WTC11 (cell line): ENCODE measurements around the gene TBC1D14. TPM values are rescaled to one million over a fixed set of nuclear protein-coding genes. Genes with fewer than 3 reads are reported as not detected.

Experiments
- ATAC-seq: fragments of 200-7000 bp; cut with Tn5 transposase; 2 replicates; pipeline ENCODE4 v1.10.0; 2021; ENCODE audit warnings: mild to moderate bottlenecking, moderate library complexity
- CTCF ChIA-PET: fragments of 300-600 bp; sonication (Branson Sonifier 250); formaldehyde crosslinking; loops from one replicate; lab custom pipeline; 2021; ENCODE audit warnings: antibody characterized with exemption; lab: Charles Lee
- POLR2A ChIA-PET: fragments of 350-600 bp; sonication (Branson Sonifier 250); formaldehyde crosslinking; loops from one replicate; lab custom pipeline; 2021; ENCODE audit warnings: antibody characterized with exemption; lab: Charles Lee
- DNase-seq: peaks from one replicate; pipeline ENCODE4 v3.0.0; 2021; ENCODE audit warnings: low spot score
- H3K27ac Mint-ChIP-seq: 2 replicates; pipeline ENCODE4 v1.8.0; 2021; ENCODE audit warnings: mixed read lengths
- H3K27me3 Mint-ChIP-seq: 2 replicates; pipeline ENCODE4 v1.8.0; 2021; ENCODE audit warnings: low read depth, mild to moderate bottlenecking, moderate library complexity, mixed read lengths
- H3K36me3 Mint-ChIP-seq: 2 replicates; pipeline ENCODE4 v1.8.0; 2021; ENCODE audit warnings: mixed read lengths
- H3K4me1 Mint-ChIP-seq: 2 replicates; pipeline ENCODE4 v1.8.0; 2022; ENCODE audit warnings: mixed read lengths
- H3K4me3 Mint-ChIP-seq: 2 replicates; pipeline ENCODE4 v1.8.0; 2021; ENCODE audit warnings: mild to moderate bottlenecking, moderate library complexity, mixed read lengths
- H3K9me3 Mint-ChIP-seq: 2 replicates; pipeline ENCODE4 v1.8.0; 2021; ENCODE audit warnings: mixed read lengths
- AFF4 ChIP-seq: sonication (generic); formaldehyde crosslinking; IDR thresholded peaks from 2 replicates; pipeline ENCODE4 v1.8.1; 2023; ENCODE audit warnings: mild to moderate bottlenecking, missing genetic modification reagents, borderline replicate concordance
- E2F1 ChIP-seq: sonication (generic); formaldehyde crosslinking; IDR thresholded peaks from 2 replicates; pipeline ENCODE4 v1.8.0; 2022; ENCODE audit warnings: mild to moderate bottlenecking, missing genetic modification reagents
- ERG ChIP-seq: fragments of 250-450 bp; sonication (Bioruptor Pico); IDR thresholded peaks from 2 replicates; pipeline ENCODE4 v1.8.0; 2021; ENCODE audit warnings: mild to moderate bottlenecking
- FOXJ3 ChIP-seq: sonication (generic); formaldehyde crosslinking; IDR thresholded peaks from 2 replicates; pipeline ENCODE4 v1.9.0; 2021; ENCODE audit warnings: missing genetic modification reagents, mild to moderate bottlenecking, borderline replicate concordance
- HMGXB4 ChIP-seq: sonication (generic); formaldehyde crosslinking; IDR thresholded peaks from 2 replicates; pipeline ENCODE4 v1.8.1; 2023; ENCODE audit warnings: mild to moderate bottlenecking, moderate library complexity, missing genetic modification reagents
- PRDM15 ChIP-seq: sonication (generic); formaldehyde crosslinking; IDR thresholded peaks from 2 replicates; pipeline ENCODE4 v1.8.0; 2022; ENCODE audit warnings: missing genetic modification reagents
- TP53 ChIP-seq: sonication (generic); formaldehyde crosslinking; IDR thresholded peaks from 2 replicates; pipeline ENCODE4 v1.8.1; 2023; ENCODE audit warnings: mild to moderate bottlenecking, missing genetic modification reagents
- ZBTB21 ChIP-seq: sonication (generic); formaldehyde crosslinking; IDR thresholded peaks from 2 replicates; pipeline ENCODE4 v1.8.1; 2023; ENCODE audit warnings: mild to moderate bottlenecking, missing genetic modification reagents, borderline replicate concordance
- ZNF281 ChIP-seq: sonication (generic); formaldehyde crosslinking; IDR thresholded peaks from 2 replicates; pipeline ENCODE4 v1.8.0; 2023; ENCODE audit warnings: mild to moderate bottlenecking, missing genetic modification reagents
- ZNF396 ChIP-seq: fragments of 250-450 bp; sonication (Bioruptor Pico); IDR thresholded peaks from 2 replicates; pipeline ENCODE4 v1.8.0; 2021; ENCODE audit warnings: mild to moderate bottlenecking, moderate library complexity, borderline replicate concordance
- ZNF671 ChIP-seq: fragments of 250-450 bp; sonication (Bioruptor Pico); IDR thresholded peaks from 2 replicates; pipeline ENCODE4 v1.8.0; 2021; ENCODE audit warnings: mild to moderate bottlenecking
- total RNA-seq: library from RNA; stranded (reverse); gene quantifications from 3 replicates; pipeline ENCODE4 v1.2.3, GENCODE V29; 2021
- TF ChIP-seq, protein P1 (sequence below): sonication (generic); formaldehyde crosslinking; IDR thresholded peaks from 2 replicates; pipeline ENCODE4 v1.8.1; 2023; ENCODE audit warnings: mild to moderate bottlenecking, missing genetic modification reagents
- TF ChIP-seq, protein P2 (sequence below): sonication (generic); formaldehyde crosslinking; IDR thresholded peaks from 2 replicates; pipeline ENCODE4 v1.8.0; 2022; ENCODE audit warnings: mild to moderate bottlenecking, missing genetic modification reagents

The TBC1D14 gene
- total RNA-seq, 1 experiment from 2014 or later, result 45.1 TPM

- ChIA-PET POLR2A (no interaction called here), CTCF (interaction anchor here (0.5 to 1.0 kb wide), 2 partner anchors 20 to 150 kb away, joined by 3 read pairs; no protein-coding TSS in a partner anchor)
- ATAC-seq (no peak), DNase-seq (no peak)
- peak overlapping the region; percentile 4 for H3K27ac Mint-ChIP-seq
- H3K4me1 Mint-ChIP-seq, result peaks cover 27% of the 10 kb centered on the region
- peaks cover 14% of the 10 kb centered on the region for H3K36me3 Mint-ChIP-seq
- no peak overlapping the region for H3K4me3 Mint-ChIP-seq
- TF ChIP-seq E2F1 (CRISPR knock-in tag), result no peak
- no peak for TF ChIP-seq AFF4
- no peak for TF ChIP-seq PRDM15 (CRISPR knock-in tag)
- TF ChIP-seq ZBTB21 (CRISPR knock-in tag), result no peak
- no peak for TF ChIP-seq ZNF396 (CRISPR knock-in tag)
- no peak for TF ChIP-seq TP53 (CRISPR knock-in tag)
- no peak for TF ChIP-seq ERG (CRISPR knock-in tag)
- TF ChIP-seq ZNF281 (CRISPR knock-in tag), result no peak
- TF ChIP-seq, protein P1, sequence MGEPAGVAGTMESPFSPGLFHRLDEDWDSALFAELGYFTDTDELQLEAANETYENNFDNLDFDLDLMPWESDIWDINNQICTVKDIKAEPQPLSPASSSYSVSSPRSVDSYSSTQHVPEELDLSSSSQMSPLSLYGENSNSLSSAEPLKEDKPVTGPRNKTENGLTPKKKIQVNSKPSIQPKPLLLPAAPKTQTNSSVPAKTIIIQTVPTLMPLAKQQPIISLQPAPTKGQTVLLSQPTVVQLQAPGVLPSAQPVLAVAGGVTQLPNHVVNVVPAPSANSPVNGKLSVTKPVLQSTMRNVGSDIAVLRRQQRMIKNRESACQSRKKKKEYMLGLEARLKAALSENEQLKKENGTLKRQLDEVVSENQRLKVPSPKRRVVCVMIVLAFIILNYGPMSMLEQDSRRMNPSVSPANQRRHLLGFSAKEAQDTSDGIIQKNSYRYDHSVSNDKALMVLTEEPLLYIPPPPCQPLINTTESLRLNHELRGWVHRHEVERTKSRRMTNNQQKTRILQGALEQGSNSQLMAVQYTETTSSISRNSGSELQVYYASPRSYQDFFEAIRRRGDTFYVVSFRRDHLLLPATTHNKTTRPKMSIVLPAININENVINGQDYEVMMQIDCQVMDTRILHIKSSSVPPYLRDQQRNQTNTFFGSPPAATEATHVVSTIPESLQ, result no peak
- TF ChIP-seq, protein P2, sequence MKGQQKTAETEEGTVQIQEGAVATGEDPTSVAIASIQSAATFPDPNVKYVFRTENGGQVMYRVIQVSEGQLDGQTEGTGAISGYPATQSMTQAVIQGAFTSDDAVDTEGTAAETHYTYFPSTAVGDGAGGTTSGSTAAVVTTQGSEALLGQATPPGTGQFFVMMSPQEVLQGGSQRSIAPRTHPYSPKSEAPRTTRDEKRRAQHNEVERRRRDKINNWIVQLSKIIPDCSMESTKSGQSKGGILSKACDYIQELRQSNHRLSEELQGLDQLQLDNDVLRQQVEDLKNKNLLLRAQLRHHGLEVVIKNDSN (CRISPR knock-in tag), result no peak
- TF ChIP-seq HMGXB4 (CRISPR knock-in tag), result no peak
- no peak for TF ChIP-seq FOXJ3 (CRISPR knock-in tag)
- TF ChIP-seq ZNF671 (CRISPR knock-in tag), result no peak
- H3K9me3 Mint-ChIP-seq, result no peaks in the 10 kb centered on the region
- no peaks in the 10 kb centered on the region for H3K27me3 Mint-ChIP-seq
These were observed 24.2 kb downstream of the TBC1D14 start for GRCh38 chr4:6933691-6934430.
